Heart left ventricle (tissue), 13 donors: ENCODE measurements around the gene TCP11L2.

Experiments used
- POLR2A ChIP-seq, 2 donors: fragments of 450-650 bp; IDR thresholded peaks; one replicate each; pipeline ENCODE4 v1.6.1; 2017; ENCODE audit warnings: antibody characterized with exemption in 2 of 2, mild to moderate bottlenecking in 2 of 2, moderate library complexity in 2 of 2
- TF ChIP-seq, protein P1 (sequence below), 12 donors: fragments of 200-600 bp; sonication (generic) in 4 of 12; IDR thresholded peaks; one replicate each; pipeline versions ENCODE4 v1.5.0 to v1.8.0; 2018 to 2022; ENCODE audit warnings: antibody characterized with exemption in 12 of 12, mild to moderate bottlenecking in 5 of 12
- donor health status: ischemic (EF 13 %, LVEDD 7.1; RV severe dilation, severe dysfunction).
- donor health status: DM: no; HTN: yes; CAD: no.
- donor health status: DM: no; HTN: no; CAD: no.
- donor health status: ischemic (EF 25% LVEDD 6.9; RV normal size, moderate dysfunction).
- donor health status: ischemic (EF 25% LVEDD 5.7; RV mildly dilated, moderate dysfunction).
- donor health status: ischemic (EF 35%, LVEDD 5.7; RV mildly dilated, moderate dysfunction).
- donor health status: nonischemic (EF 11% LVEDD 7.7; RV severe dilation, severe dysfunction).
- donor health status: DM: yes; HTN: yes; CAD: no.
- donor health status: PGD.
- donor health status: ischemic (EF 29% LVEDD 5.4; RV normal size, mild dysfunction).
- donor health status: nonischemic (EF 23%, LVEDD 6.1; RV moderate dilation, normal function).

DNA sequence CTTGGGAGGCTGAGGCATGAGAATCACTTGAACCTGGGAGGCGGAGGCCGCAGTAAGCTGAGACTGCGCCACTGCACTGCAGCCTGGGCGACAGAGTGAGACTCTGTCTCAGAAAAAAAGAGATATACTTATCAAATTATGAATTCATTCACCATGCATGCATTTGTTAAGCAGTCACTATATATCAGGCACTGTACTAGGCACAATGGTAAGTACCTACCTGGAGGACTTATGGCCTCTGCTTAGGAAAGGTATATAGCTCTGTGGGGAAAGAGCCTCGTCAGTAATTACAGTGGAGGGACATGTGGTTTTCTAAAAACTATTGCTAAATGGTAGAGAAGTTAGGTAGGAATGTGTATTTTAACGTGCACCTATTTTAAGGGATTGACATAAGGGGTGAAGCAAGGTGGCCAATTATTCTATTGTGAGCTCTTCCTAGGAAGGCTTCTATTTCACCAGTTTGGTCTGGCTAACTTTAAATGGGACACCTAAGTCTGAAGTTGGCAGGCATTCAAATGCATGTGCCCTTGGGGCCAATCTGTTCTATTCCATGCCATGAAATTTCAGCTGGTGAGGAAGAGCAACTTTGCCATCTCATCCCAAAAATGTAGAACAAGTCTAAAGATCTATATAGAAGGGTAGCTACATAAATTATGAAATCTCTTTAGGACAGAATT, 15.0 kb downstream of the TCP11L2 start:
- TF ChIP-seq, protein P1, sequence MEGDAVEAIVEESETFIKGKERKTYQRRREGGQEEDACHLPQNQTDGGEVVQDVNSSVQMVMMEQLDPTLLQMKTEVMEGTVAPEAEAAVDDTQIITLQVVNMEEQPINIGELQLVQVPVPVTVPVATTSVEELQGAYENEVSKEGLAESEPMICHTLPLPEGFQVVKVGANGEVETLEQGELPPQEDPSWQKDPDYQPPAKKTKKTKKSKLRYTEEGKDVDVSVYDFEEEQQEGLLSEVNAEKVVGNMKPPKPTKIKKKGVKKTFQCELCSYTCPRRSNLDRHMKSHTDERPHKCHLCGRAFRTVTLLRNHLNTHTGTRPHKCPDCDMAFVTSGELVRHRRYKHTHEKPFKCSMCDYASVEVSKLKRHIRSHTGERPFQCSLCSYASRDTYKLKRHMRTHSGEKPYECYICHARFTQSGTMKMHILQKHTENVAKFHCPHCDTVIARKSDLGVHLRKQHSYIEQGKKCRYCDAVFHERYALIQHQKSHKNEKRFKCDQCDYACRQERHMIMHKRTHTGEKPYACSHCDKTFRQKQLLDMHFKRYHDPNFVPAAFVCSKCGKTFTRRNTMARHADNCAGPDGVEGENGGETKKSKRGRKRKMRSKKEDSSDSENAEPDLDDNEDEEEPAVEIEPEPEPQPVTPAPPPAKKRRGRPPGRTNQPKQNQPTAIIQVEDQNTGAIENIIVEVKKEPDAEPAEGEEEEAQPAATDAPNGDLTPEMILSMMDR (IDR thresholded peaks at IDR 0.05): no peak
- TF ChIP-seq POLR2A (IDR thresholded peaks at IDR 0.05): no peak
